ENCODE results near the gene PRKACA.

DNA sequence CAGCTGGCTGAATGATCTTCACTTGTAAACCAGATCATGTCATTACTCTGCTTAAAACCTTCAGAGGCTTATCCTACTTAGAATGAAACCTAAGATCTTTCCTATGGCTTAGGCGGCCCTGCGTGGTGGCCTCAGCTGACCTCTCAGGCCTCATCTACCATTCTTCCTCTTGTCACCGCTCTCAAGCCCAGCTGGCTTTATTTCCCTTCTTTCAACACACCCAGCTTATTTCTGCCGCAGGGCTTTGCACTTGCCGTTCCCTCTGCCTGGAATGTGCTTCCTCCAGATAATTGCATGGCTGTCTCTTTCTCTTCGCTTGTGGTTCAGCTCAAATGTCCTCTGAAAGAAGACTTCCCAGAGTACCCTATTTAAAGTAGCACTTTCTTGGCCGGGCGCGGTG, 22.4 kb upstream of the PRKACA start:
- TF ChIP-seq, protein P1, sequence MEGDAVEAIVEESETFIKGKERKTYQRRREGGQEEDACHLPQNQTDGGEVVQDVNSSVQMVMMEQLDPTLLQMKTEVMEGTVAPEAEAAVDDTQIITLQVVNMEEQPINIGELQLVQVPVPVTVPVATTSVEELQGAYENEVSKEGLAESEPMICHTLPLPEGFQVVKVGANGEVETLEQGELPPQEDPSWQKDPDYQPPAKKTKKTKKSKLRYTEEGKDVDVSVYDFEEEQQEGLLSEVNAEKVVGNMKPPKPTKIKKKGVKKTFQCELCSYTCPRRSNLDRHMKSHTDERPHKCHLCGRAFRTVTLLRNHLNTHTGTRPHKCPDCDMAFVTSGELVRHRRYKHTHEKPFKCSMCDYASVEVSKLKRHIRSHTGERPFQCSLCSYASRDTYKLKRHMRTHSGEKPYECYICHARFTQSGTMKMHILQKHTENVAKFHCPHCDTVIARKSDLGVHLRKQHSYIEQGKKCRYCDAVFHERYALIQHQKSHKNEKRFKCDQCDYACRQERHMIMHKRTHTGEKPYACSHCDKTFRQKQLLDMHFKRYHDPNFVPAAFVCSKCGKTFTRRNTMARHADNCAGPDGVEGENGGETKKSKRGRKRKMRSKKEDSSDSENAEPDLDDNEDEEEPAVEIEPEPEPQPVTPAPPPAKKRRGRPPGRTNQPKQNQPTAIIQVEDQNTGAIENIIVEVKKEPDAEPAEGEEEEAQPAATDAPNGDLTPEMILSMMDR (conservative IDR thresholded peaks at IDR 0.05): no peak
- no peak for TF ChIP-seq ZFX (IDR thresholded peaks at IDR 0.05)

Data from C4-2B (cell line).